Neural crest cell (in vitro differentiated cells): ENCODE data around the gene NETO1. TPM values are rescaled to one million over a fixed set of nuclear protein-coding genes. Genes with fewer than 3 reads are reported as not detected.

Experiments used
- DNase-seq: peaks from one replicate; pipeline ENCODE4 v3.0.0; 2021; ENCODE audit warnings: low read depth, mixed read lengths, low spot score
- H3K27ac Mint-ChIP-seq: one replicate; pipeline ENCODE4 v1.8.0; 2021; ENCODE audit warnings: mild to moderate bottlenecking, mixed read lengths; ENCODE audit not compliant: unreplicated experiment
- H3K27me3 Mint-ChIP-seq: 2 replicates; pipeline ENCODE4 v1.8.0; 2021; ENCODE audit warnings: low read depth, mild to moderate bottlenecking, mixed read lengths
- H3K36me3 Mint-ChIP-seq: 2 replicates; pipeline ENCODE4 v1.8.0; 2021; ENCODE audit warnings: low read depth, mild to moderate bottlenecking, mixed read lengths
- H3K4me1 Mint-ChIP-seq: 2 replicates; pipeline ENCODE4 v1.8.0; 2021; ENCODE audit warnings: mixed read lengths
- H3K4me3 Mint-ChIP-seq: one replicate; pipeline ENCODE4 v1.8.0; 2021; ENCODE audit warnings: mild to moderate bottlenecking, mixed read lengths
- H3K9me3 Mint-ChIP-seq: 2 replicates; pipeline ENCODE4 v1.8.0; 2021; ENCODE audit warnings: mixed read lengths
- CTCF ChIP-seq: fragments of 200-600 bp; sonication (generic); conservative IDR thresholded peaks from 2 replicates; pipeline ENCODE4 v1.5.0; 2021; ENCODE audit warnings: antibody characterized with exemption, mild to moderate bottlenecking
- long read RNA-seq: library from polyadenylated mRNA; unstranded; transcript quantifications from one replicate; pipeline ENCODE4 v2.0.0, GENCODE V29; 2020
- total RNA-seq: library from RNA; stranded (reverse); gene quantifications from 2 replicates; pipeline ENCODE4 v1.2.1, GENCODE V29; 2021

Gene NETO1
- 6.1 and 6.9 TPM in 2 replicates for total RNA-seq
- long read RNA-seq, partial matches to known transcripts: 1 of 1 reads
- long read RNA-seq, other reads (novel, unspliced or antisense): 0 of 1 reads

GRCh38 chr18:72867746-72868584 is at the start of gene NETO1:
NETO1 (minus strand) TSS chr18:72867987; CDS start chr18:72867291, 696 bp downstream.
- H3K4me1 Mint-ChIP-seq: peaks cover 17% of the 10 kb centered on the region
- no peaks in the 10 kb centered on the region for H3K9me3 Mint-ChIP-seq
- H3K36me3 Mint-ChIP-seq: peaks cover 3% of the 10 kb centered on the region
- H3K27me3 Mint-ChIP-seq: peaks cover 70% of the 10 kb centered on the region
- peak; percentile 42 for DNase-seq
- no peak within 1 kb of the TSS for H3K27ac Mint-ChIP-seq
- TF ChIP-seq CTCF: no peak
- H3K4me3 Mint-ChIP-seq: peak within 1 kb of the TSS; percentile 90

- H3K27me3 Mint-ChIP-seq: no peaks in the 10 kb centered on the region
- no peak for TF ChIP-seq CTCF
- H3K27ac Mint-ChIP-seq: no peak overlapping the region
- no peak for DNase-seq
- H3K4me1 Mint-ChIP-seq: no peaks in the 10 kb centered on the region
- peaks cover 7% of the 10 kb centered on the region for H3K9me3 Mint-ChIP-seq
- no peak overlapping the region for H3K4me3 Mint-ChIP-seq
- H3K36me3 Mint-ChIP-seq: no peaks in the 10 kb centered on the region
These were observed 42.3 kb upstream of the NETO1 start for GRCh38 chr18:72910045-72910444.

- no peak for DNase-seq
- H3K36me3 Mint-ChIP-seq: no peaks in the 10 kb centered on the region
- H3K4me3 Mint-ChIP-seq: no peak overlapping the region
- no peaks in the 10 kb centered on the region for H3K4me1 Mint-ChIP-seq
- no peak for TF ChIP-seq CTCF
- H3K27ac Mint-ChIP-seq: no peak overlapping the region
- peaks cover 8% of the 10 kb centered on the region for H3K27me3 Mint-ChIP-seq
- no peaks in the 10 kb centered on the region for H3K9me3 Mint-ChIP-seq
These were observed 40.4 kb upstream of the NETO1 start for GRCh38 chr18:72908181-72908580.

DNA sequence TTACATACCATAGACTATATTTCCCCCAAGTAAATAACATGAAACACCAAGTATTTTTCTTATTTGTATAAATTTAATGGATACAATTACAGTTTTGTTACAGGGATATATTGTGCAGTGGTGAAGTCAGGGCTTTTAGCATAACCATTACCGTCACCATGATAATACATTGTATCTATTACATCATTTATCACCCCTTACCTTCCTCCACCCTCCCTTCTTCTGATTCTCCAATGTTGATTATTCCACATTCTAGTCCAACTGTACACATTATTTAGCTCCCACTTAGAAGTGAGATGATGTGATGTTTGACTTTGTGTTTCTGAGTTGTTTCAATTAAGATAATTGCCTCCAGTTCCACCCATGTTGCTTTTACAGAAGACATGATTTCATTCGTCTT is 35.2 kb upstream of the NETO1 start:
- Mint-ChIP-seq H3K36me3 (no peaks in the 10 kb centered on the region), H3K4me3 (no peak overlapping the region), H3K27ac (no peak overlapping the region), H3K9me3 (no peaks in the 10 kb centered on the region), H3K4me1 (no peaks in the 10 kb centered on the region), H3K27me3 (peaks cover 10% of the 10 kb centered on the region)
- no peak for DNase-seq
- TF ChIP-seq CTCF: no peak

DNA sequence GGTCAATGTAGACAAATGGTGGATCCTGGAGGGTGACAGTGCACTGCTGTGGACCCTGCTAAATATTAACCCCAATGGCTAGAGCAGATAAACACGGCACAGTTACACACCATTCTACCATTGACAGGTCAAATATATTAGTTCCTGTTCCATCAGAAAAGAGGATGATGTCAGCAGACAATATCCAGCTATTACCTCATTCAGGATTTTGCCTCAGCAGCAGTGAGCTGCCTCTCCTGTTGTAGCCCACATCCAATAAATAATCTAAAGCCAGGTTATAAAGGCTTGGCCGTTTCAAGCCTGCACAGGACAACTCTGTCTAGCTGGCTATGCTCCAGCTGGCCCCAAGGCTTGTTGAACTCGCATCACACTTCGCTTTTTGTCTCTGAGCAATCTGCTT is 31.6 kb upstream of the NETO1 start:
- Mint-ChIP-seq H3K4me3 (no peak overlapping the region), H3K9me3 (no peaks in the 10 kb centered on the region), H3K27ac (no peak overlapping the region), H3K4me1 (no peaks in the 10 kb centered on the region), H3K27me3 (peaks cover 6% of the 10 kb centered on the region), H3K36me3 (no peaks in the 10 kb centered on the region)
- no peak for TF ChIP-seq CTCF
- no peak for DNase-seq
